ENCODE data around the gene CLEC4G.

- no peak for TF ChIP-seq CTCF (conservative IDR thresholded peaks at IDR 0.05 in 1 of 2, IDR thresholded peaks at IDR 0.05 in 1 of 2; ENCODE audit: extremely low read depth in 1 of 2, insufficient read depth in 1 of 2, low read depth in 1 of 2, low read length in 2 of 2)
- no peak for TF ChIP-seq EZH2 (IDR thresholded peaks at IDR 0.05; ENCODE audit: borderline replicate concordance, low read length)
Measured at GRCh38 chr19:7678971-7679751, 52.7 kb downstream of the CLEC4G start.

Measured in mammary epithelial cell (primary cell).